ENCODE results near the gene YARS1.

The YARS1 gene

DNA sequence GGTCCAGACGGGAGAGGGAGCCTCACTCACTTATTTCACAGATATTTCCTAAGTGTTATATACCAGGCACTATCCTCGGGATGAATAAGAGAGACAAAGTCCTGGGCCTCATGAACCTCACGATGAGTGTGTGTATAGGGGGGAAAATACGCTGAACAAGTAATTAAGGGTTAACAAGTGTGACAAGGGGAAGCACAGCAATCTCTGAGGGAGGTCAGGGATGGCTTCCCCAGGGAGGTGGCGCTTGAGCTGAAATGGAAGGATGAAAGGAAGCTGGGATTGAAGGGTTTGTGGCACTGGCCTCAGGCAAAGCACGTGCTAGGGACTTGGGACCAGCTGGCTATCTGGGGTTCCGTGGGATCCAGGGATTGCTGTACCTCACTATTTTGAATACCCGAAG lies 68.2 kb downstream of the YARS1 start:
- in situ Hi-C loops (cut with MboI; ENCODE audit: low sequenced_read_pairs): no loop called here

DNA sequence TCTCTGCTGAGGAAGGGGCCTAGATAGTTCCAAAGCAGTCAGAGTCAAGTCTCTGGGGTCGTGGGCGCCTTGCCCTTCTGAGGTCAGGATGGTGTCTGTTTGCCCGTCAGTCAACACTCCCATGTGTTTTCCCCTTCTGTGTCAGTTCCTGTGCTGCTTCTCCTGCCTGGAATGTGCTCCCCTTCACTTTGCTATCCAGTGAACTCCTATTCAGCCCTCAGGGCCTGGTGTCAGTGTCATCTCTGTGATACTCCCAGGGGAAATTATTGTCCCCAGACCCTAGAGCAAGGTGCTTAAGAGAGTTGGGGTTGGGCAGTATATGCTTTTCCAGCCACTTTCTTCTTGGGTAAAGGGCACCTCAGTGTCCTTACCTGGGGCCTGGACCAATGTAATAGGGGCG lies 68.8 kb downstream of the YARS1 start:
- in situ Hi-C loops (cut with MboI; ENCODE audit: low sequenced_read_pairs): no loop called here

DNA sequence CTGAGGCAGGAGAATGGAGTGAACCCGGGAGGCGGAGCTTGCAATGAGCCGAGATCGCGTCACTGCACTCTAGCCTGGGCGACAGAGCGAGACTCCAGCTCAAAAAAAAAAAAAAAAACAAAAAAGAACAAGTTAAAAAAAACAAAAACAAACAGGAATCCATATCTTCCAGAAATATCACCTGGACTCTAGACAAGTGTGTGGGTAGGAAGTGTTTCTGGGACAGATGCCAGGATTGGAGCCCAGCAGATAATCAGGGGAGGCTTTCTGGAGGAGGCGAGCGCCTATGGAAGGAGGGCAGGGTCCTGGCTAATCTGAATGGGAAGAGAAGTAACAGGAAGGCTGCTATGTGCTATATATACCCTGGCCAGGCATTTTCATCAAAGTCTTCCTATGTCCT lies 71.0 kb downstream of the YARS1 start:
- in situ Hi-C loops (cut with MboI; ENCODE audit: low sequenced_read_pairs): no loop called here

DNA sequence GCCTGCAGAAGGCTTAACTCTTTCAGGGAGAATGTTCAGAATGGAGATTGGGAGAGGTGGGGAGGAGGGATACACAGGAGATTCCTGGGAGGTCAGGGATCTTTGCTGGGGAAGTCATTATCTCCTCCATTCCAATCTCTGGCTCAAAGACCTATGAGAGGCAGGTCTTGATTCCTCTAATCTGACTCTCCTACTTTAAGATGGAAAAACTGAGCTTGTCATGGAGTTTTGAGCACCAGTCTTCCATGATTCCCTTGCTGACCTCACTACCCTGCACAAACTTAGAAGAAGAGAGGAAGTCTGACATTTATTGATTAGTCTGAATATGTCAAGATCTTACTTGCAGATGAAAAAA lies 73.1 kb downstream of the YARS1 start:
- in situ Hi-C loops (cut with MboI; ENCODE audit: low sequenced_read_pairs): no loop called here

DNA sequence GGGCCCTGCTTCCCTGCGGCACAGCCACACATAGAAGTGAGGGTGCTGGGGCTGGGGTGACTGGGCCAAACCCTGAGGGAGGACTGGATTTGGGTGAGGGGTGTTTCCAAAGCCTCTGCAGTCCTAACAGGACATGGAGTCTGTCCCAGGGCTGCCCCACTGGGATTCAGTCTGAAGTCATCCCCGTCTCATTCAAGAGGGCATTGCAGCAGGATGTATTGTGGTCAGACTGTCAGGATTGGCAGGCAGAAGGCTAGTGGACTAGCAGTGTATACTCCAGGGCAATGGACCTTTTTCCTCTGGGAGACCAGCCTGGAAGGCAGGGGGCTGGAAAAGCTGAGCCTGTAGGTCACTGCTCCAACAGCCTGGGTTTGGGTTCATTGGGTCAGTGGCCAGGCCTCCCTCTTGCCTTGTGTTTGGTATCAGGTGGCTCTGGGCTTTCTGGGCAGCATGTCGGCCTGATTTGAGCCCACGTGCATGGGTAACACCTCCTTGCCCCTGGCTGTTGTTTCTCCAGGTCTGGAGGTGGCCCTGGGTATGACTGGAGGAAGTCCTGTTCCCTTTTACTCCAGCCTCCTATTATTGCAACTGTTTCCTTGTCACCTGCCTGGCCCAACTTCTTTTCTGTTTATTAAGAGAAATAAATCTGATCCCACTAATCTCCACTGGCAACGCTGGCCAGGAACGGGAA lies 73.6 kb downstream of the YARS1 start:
- in situ Hi-C loops (cut with MboI; ENCODE audit: low sequenced_read_pairs): no loop called here

DNA sequence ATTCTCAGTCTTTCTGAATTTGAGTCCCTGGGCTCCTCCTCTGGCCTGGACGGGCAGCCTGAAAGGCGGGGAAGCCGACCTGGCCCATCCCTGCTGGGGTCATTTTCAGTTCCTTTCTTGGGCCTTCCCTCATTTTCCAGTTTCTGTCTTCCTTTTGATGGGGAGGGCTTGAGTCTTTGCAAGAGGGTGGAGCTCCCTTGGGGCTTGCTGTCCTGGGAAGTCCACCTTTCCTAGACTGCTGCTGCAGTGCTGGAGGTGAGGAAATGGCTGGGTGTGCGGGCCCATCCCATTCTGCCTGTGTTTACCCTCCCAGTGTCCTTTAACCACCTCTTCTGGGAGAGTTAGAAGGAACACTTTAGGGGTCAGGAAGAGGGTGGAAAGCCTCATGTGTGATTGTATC lies 74.2 kb downstream of the YARS1 start:
- in situ Hi-C loops (cut with MboI; ENCODE audit: low sequenced_read_pairs): no loop called here

DNA sequence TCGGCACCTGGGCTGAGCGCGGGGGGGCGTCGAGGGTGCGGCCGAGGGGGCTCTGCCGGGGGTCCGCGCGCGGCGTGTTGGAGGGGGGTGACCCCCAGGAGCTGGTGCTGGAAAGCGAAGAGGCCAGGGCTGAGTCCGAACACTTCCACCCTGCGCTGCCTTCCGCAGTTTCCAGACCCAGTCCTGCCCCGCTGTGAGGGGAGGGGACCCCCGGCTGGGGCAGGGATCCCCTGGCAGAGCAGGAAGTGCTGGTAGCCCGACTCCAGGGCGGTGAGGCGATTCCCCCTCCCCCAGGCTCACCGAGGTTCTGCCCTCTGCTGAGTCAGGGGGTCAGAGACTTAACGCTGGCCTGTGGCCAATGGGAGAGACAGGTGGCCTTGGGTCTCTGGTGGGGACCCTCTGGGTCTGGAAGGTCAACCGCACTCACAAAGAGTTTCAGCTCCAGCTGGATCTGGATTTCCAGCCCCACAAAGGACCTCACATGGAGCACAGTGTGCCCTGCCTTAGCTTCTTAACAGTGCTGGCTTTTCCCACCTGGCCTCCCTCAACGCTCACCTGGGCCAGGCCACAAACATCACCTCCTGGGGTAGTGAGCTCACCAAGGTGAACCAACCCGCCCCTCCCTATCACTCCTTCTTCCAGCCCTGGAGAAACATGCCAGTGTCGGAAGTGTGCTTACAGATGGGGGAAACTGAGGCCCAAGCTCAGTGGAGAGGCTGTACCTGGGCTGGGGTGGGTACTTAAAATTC lies 74.8 kb downstream of the YARS1 start:
- in situ Hi-C loops (cut with MboI; ENCODE audit: low sequenced_read_pairs): no loop called here

DNA sequence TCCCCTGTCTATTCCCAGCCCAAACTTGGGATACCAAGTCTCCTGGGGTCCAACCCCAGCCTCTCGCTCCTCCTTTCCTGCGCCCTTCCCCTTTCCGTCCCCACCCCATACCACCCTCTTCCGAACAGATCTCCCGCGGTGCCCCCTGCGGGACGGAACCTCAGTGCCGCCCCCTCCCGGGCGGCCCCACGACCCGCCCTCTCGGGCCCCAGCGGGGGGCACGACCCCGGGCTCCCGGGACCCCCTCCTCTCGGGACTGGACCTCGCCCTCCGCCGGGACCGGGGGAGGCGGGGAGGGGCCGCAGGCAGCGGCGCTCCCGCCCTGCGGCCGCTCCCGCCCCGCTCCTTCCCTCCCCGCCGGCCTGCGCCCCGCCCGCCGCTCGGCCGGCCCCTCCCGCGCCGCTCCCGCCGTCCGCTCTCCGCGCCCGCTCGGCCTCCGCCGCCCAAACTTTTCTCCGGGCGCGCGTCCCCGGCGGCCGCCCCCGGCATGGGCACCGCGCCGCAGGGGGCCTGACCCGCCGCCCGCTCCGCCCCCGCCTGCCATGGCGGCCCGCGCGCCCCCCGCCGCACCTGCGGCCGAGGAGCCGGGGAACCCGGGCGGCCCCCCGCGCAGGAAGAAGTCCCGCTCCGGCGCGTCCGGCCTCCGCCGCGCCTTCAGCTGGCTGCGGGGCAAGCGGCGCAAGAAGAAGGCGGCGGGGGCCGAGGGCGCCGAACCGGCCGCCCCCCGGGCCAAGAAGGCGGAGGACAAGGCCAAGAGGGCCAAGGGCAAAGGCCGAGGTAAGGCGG lies 75.6 kb downstream of the YARS1 start:
- in situ Hi-C loops (cut with MboI; ENCODE audit: low sequenced_read_pairs): no loop called here

DNA sequence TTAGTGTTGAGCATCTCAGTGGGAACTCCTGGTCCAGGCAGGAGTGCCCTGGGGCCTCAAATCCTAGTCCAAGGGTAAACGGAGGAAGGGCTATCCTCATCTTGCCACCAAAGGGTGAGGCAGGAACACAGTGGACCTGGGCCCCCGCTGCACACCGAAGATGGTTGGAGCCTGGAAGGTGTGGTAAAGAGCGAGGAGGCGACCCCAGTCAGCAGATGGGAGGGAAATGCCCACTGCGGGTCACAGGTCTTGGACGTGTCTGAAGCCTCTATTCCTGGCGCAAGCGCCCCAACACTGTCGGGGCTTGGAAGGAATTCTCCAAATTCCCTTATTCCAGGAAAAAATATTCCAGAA lies 76.1 kb downstream of the YARS1 start:
- in situ Hi-C loops (cut with MboI; ENCODE audit: low sequenced_read_pairs): no loop called here

DNA sequence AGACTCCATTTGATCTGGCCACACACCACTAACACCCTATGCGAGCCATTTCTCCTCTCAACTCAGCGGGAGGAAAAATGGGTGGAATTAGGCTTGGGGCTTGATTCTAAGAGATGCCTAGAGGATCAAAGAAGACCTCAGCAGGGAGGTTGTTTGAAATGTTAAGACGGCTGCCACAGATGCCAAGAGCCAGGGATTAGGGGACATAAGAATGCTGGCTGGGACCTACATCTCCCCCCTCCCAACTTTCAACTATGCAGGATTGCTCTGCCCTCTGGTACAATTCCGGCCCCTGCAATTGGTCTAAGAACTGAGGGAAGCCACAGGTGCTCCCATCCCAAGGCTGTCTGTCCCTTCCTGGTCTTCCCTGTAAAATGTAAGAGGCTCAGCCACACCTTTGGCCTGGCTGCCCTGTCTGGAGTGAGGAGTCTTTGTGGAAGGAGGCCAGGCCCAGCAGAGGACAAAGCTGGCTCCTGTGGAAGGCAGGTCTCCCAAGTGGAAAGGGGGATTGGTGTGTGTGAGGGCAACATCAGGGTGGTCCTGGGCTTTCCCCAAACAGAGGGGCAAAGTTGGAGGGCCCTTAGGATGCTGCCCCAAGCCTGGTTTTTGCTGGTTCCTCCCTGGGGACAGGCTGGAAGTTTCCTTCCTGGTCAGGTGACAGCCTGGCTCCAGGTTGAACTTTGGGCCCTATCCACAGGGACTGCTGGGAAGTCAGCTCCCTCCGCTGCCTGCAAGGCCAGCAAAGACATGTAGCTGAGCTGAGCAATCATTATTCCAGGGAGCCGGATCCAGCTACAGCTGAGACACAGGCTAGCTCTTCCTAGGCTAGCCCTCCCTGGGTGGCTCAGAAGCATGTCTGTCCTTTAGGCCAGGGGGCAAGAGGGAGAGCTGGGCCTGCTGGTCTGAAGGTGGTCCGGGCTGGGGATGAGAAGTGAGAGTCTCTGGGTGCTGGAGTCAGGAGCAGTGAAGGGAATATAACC lies 80.1 kb downstream of the YARS1 start:
- in situ Hi-C loops (cut with MboI; ENCODE audit: low sequenced_read_pairs): no loop called here

DNA sequence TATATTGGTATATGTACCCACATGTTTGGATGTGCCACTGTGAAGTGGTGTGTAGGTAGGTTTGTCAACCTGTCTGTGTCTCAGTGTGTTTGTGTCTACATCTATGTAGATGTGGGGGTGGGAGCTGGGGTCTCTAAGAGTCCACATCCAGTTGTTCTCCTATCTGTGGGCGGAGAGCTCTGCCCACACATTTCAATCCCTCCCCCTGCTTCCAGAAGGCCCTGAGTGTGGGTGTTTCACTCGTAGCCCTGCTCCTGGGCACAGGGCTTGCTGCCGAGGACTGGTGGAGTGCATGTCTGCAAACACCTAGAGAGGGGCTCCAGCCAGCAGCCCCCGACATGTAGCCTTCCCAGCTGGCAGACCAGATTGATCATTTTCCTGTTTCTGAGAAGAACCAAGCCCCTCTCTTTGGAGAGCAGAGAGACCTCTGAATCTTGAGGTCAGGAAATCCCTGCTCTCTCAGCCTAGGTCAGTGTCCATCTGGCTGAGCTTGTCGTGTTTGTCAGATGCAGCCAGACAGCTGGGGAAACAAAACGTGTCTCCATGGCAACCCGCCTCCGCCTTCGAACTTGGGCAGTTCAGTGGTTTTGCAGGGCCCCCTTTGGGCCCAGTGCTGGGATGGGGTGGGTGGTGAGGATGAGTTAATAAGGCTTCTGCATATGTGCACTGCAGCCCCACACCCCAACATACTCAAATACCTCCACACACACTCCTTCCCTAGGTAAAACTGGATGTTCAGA lies 83.4 kb downstream of the YARS1 start:
- in situ Hi-C loops (cut with MboI; ENCODE audit: low sequenced_read_pairs): no loop called here

DNA sequence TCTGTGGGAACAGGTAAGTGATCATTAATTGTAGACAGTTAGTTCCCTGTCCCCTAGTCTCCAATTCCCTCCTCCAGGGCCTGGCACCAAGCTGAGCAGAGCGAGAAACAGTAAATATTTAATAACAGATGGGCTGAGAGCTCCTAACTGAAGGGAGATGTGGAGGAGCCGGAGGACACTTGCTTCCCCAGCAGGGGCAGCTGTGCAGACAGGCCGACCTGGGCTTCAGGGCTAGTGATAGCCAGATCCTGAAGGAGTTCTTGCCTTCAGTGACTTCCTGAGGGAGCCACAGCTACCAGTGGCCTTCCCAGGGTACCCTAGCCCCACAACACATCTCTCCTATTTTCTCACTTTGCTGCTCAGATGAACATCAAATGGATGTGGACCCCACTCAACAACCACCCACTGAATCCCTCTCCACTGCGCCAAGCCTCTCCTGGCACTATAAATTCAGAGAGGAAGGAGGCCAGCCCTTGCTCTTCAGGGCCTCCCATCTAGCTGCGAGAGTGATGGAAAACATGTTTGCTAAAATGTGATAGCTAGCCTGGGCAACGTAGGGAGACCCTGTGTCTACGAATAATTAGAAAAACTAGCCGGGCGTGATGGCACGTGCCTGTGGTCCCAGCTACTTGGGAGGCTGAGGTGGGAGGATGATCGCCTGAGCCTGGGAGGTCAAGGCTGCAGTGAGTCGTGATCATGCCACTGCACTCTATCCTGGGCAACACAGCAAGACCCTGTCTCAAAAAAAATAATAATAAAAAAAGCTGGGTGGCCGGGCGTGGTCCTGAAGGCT lies 87.7 kb downstream of the YARS1 start:
- in situ Hi-C loops (cut with MboI; ENCODE audit: low sequenced_read_pairs): no loop called here

DNA sequence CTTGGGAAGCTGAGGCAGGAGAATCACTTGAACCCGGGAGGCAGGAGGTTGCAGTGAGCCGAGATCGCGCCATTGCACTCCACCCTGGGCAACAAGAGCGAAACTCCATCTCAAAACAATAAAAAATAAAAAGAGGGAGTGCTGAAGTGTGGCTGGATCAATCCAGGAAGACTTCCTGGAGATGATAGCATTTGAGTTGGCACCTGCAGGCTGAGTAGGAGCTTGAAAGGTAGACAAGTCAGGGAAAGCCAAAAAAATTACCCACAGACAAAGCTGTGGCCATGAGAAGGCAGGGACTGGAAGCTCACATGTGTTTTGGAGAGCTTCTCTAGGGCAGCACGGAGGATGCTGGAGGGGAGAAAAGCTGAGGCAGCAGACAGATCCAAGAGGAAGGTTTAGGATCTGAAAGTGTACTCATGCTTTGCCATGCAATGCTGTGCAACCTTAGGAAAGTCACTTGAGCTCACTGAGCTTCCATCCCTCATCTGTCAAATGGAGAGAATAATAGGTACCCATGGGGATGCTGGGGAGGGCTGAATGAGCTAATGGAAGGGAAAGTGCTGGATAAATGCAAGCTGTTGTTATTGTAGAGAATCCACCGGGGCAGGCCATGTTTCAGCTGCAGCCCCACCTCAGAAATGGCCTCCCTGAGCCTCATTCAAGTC lies 88.6 kb downstream of the YARS1 start:
- in situ Hi-C loops (cut with MboI; ENCODE audit: low sequenced_read_pairs): no loop called here

DNA sequence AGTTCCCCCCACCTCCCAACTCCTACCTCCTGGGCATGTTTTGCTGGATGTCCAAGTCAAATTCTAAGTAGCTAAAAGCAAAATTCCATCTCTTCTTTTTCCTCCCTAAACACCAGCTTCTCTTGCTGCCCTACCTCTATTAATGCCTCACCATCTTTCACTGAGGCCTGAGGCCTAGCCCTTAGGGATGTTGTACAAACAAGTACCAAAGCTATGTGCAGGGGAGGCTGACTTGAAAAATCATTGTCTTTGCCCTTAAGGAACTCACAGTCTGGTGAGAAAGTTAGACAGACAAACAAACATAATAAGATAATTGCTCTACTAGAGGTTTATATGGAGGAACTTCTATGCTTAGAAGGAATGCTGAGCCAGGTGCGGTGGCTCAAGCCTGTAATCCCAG lies 89.3 kb downstream of the YARS1 start:
- in situ Hi-C loops (cut with MboI; ENCODE audit: low sequenced_read_pairs): no loop called here

DNA sequence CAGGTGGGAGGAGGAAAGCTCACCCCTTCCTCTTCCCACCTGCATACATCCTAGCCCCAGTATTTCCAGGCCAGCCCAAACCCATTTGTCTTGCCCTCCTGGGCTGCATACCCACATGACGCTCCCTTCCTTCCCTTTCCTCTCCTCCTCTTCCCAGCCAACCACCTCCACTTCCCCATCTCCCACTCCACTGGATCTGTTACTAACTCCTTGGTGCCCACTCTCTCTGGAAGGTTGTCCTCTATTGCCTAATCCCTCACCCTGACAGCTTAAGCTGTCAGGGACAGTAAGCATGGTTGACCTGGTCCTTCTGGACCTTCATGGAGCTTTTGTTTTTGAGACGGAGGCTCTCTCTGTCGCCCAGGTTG lies 91.6 kb downstream of the YARS1 start:
- in situ Hi-C loops (cut with MboI; ENCODE audit: low sequenced_read_pairs): no loop called here
